Astrocyte of the cerebellum (primary cell): Measurements from ENCODE around the gene CAPZA1.

ENCODE experiments used
- DNase-seq: peaks from one replicate; pipeline ENCODE4 v3.0.0-alpha.2; 2011; ENCODE audit warnings: low read depth
- H3K4me3 ChIP-seq: 2 replicates; pipeline ENCODE4 v1.5.1; 2011; ENCODE audit warnings: mild to moderate bottlenecking, low read depth, low read length, moderate library complexity
- in situ Hi-C: cut with HindIII; loops from 2 replicates; pipeline ENCODE4 v1.10.0; 2017; ENCODE audit warnings: low sequenced_read_pairs
- TF ChIP-seq, protein P1 (sequence below): IDR thresholded peaks from 2 replicates; pipeline ENCODE4 v1.5.1; 2012; ENCODE audit warnings: low read length, low read depth, moderate library complexity, mild to moderate bottlenecking; ENCODE audit errors: missing control alignments

CAPZA1 gene

DNA sequence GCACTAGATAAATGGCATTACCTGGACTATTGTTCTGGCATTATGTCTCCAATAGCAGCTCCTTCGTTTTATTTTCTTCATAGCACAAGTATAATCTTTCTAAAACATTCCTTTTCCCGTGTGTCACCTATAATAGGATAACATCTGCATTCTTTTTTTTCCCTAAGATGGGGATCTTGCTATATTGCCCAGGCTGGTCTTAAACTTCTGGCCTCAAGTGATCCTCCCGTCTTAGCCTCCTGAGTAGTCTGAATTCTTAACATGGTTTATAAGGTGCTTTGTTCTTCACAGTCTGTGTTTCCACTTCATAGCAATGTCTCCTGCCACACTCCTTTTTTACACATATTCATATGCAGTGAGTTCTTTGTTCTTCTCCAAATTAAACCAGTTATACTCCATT, 46.2 kb downstream of the CAPZA1 start:
- in situ Hi-C loops, result no loop called here
- H3K4me3 ChIP-seq, result no peak overlapping the region
- TF ChIP-seq, protein P1, sequence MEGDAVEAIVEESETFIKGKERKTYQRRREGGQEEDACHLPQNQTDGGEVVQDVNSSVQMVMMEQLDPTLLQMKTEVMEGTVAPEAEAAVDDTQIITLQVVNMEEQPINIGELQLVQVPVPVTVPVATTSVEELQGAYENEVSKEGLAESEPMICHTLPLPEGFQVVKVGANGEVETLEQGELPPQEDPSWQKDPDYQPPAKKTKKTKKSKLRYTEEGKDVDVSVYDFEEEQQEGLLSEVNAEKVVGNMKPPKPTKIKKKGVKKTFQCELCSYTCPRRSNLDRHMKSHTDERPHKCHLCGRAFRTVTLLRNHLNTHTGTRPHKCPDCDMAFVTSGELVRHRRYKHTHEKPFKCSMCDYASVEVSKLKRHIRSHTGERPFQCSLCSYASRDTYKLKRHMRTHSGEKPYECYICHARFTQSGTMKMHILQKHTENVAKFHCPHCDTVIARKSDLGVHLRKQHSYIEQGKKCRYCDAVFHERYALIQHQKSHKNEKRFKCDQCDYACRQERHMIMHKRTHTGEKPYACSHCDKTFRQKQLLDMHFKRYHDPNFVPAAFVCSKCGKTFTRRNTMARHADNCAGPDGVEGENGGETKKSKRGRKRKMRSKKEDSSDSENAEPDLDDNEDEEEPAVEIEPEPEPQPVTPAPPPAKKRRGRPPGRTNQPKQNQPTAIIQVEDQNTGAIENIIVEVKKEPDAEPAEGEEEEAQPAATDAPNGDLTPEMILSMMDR, result no peak
- DNase-seq, result no peak

DNA sequence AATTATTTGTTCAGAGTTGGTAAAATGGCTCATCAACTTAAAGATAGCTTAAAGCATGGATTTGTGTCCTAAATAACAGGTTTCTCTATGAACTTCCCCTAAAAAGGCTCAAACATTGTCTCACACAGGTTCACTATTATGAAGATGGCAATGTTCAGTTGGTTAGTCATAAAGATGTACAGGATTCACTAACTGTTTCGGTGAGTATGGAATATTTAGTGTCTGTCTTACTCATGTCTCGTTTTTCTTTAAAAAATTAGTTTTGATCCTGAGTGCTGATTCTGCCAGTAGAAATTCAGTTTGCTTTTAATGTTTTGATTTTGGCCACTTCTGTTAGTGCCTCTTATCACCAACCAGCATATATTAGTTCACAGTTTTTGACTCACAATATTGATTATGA, 47.3 kb downstream of the CAPZA1 start:
- TF ChIP-seq, protein P1, result no peak
- in situ Hi-C loops, result no loop called here
- DNase-seq, result no peak

DNA sequence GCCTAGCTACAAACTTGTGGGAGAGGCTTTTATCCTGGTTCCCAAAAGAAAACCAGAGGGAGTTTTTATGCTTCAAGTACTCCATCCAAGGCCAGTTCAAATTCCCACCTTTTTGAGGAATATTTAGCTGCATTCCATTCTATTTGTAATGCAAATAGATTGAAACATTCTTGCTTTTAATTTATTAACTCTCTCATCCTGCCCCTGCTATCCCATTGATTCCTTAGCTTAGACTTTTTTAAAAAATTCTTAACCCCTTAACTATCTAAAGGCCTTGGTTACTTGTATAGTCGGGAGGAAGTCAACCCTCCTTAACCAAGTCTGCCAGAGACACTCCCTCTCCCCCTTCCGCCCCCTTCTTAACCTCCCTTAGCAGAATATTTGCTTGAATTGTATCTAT, 52.4 kb downstream of the CAPZA1 start:
- no peak overlapping the region for H3K4me3 ChIP-seq
- TF ChIP-seq, protein P1, result no peak
- in situ Hi-C loops, result no loop called here
- no peak for DNase-seq

More for the DNA sequence above, 47.3 kb downstream of the CAPZA1 start:
- H3K4me3 ChIP-seq, result no peak overlapping the region

DNA sequence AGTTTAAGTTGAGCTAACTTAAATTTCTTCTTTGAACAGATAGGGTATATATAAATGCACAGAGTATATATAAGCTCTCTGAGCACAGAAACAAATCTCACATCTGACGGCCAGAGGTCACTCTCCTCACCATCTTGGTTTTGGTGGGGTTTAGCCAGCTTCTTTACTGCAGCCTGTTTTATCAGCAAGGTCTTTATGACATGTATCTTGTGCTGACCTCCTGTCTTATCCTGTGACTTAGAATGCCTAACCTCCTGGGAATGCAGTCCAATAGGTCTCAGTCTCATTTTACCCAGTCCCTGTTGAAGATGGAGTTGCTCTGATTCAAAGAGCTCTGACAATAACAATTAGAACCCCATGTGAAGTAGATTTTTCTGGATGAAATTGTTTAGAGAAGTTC, 53.2 kb downstream of the CAPZA1 start:
- H3K4me3 ChIP-seq, result no peak overlapping the region
- no peak for DNase-seq
- TF ChIP-seq, protein P1, result no peak
- in situ Hi-C loops, result no loop called here

DNA sequence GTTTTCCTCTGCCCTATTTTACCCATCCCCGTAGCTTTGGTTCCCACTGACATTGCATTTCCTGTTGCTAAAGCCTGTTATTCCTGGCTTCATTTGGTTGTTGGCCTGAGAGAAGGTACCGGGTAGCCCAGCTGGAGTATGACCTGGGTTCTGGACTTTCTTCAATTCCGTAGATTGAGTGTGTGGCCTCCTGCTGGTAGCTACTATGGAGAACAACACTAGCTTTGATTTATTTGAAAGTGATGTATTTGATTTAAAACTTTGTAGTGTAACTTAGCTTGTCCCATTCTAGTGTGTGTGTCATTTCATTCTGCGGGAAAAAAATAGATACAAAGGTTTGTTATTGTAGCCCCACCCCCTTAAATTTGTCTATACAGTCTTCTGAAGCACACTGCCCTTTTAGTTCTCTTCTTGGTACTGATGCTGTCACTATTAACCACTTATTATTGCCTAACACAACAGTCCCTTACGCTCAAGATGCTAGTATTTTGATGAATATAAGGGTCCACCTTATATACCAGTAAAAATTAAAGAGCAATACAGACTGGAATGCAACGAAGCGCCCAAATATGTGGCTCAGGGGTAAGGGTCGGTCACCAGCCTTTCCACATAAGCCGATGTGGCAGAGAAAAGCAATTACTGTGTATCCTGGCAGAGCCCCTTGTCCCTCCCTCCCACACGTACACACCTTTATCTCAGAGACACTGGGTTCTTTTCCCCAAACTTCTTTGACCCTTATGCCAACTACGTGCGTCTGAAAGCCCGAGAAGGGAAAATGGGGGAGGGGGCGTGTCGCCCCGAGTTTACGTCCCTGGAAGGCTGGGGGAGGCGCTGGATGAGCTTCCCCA, 54.2 kb downstream of the CAPZA1 start:
- in situ Hi-C loops, result no loop called here
- peak; percentile 38 for DNase-seq
- H3K4me3 ChIP-seq, result peak overlapping the region; percentile 78
- TF ChIP-seq, protein P1, result peak; percentile 52

DNA sequence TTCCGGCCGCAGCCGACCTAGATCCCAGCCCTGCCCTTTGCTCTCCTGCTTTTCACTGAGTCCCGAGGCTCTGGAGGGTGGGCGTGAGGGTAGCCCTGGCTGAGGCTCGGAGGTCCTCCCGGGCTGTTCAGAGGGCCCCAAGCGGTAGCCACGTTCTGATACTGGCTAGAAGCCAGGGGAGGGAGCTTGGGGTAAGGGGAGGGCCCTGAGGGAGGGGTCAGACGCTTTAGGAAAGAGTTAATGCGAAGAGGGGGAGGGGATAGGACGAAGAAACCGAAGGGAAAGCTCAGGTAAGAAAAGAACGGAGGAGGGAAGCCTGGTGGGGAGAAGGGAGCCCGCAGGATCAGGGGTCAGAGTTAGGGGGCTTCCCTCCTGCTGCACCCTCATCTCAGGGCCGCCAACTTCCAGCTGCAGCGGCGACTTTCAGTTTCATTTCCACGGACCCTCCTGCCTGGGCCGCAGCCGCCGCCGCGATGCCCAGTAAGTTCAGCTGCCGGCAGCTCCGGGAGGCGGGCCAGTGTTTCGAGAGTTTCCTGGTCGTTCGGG, 54.9 kb downstream of the CAPZA1 start, which contains the start of gene MOV10:
Gene MOV10 (plus strand): TSS at position 220 of the 546 bp plus-strand sequence. CDS start 254 bp downstream, at position 474.
- in situ Hi-C loops, result no loop called here
- TF ChIP-seq, protein P1, result no peak

More for the DNA sequence above, 54.9 kb downstream of the CAPZA1 start, which contains the start of gene MOV10:
- DNase-seq, result peak; percentile 38
- peak within 1 kb of the TSS; percentile 78 for H3K4me3 ChIP-seq
